HG02623 (cell line): ENCODE data around the gene RPA1.
"Not testable (repeated sequence)": the region's sequence is repeated elsewhere in the genome, so short reads cannot be mapped to it uniquely, and the experiment has no call there.

Source experiments
- ATAC-seq: cut with Tn5 transposase; IDR thresholded peaks from one replicate; pipeline ENCODE4 v1.9.1; 2021; ENCODE audit warnings: moderate library complexity; ENCODE audit not compliant: unreplicated experiment

The RPA1 gene

DNA sequence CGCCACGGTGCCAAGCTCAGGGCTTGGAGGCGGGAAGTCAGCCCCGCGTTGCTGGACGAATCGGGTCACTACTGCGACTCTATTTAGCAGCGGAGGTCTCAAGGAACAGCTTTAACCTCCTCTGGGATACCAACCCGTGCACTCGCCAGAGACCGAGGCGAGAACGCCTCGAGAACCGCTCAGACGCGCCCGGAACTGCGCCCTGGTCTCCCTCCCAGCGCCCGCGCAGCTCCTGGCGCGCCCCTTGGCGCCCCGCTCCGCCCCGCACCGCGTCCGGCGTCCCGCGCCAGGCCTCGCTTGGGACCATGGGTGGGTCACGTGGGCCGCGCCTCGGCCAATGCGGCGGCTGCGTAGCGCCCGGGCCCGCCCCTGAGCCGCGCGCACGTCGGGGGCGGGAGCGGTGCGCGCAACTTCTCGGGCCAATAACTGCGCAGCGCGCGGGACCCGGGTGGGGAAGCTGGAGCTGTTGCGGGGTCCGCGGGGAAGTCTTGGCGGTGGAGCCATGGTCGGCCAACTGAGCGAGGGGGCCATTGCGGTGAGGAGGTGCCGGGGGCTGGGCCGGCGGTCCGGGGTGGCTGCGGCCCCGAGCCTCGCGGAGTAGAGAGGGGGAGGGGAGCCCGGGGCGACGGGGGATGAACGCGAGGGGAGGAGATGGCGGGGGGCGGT is at the start of gene RPA1, which contains the start of gene SMYD4:
Gene RPA1 (plus strand): TSS at position 414 of the 666 bp plus-strand sequence. CDS start 89 bp downstream, at position 503.
Gene SMYD4 (minus strand): TSS at position 311 of the 666 bp plus-strand sequence. CDS start 1,908 bp downstream, outside the sequence.
- peak; percentile 81 for ATAC-seq

- ATAC-seq: no peak
Measured at GRCh38 chr17:1782171-1782567, 47.6 kb upstream of the RPA1 start.

DNA sequence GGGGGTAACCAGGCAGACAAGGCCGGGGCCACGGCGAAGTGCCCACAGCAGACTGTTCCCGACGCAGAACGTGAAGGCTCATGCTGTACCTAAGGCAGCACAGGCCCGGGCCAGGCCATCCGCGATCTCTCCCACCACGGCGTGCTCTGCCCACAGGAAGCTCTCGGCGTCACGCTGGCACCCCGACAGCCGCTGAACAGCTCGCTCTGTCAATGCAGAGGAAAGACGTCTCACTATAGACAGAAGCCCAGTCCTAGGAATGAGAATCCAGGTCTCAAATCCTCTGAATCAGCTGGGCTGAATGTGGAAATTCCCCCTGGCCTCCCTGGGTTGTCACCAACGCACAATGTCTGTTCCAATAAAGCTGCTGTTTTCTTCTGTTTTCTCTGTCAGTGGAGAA is 46.5 kb upstream of the RPA1 start:
- no peak for ATAC-seq

DNA sequence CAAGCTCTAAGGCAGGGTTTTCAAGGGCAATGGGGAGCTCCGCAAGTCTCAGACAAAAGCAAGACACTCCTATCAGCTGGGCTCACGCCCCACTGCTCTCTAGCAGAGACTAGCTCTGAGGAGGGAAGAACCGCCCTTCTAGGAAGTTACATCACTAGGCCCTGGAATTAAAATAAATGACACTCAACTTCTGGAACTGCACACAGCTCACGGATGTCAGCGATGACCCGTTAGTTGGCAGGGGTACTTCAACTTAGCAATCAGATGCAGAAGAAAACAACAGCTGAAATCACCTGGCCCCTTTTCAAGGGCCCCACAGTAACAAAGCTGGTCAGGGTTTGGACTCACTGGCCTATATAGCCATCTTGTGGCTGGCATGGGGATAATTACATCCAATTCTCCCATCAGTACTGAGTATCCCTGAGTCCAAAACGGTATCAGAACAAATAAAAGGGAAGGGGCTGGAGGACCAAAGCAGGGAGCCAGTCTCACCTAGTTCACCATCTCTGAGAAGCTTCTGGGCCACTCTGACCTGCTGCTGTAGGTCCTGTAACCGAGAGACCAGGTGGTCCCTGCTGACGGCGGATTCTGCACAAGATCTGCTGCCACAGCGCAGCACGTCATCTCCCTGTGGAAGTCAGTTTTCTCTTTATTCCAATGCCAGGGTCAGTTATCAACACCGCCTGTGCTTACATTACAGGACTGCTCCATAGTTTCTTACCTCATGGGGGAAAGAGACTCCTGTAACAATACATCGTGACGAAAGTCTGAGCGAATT is 45.8 kb upstream of the RPA1 start:
- no peak for ATAC-seq

DNA sequence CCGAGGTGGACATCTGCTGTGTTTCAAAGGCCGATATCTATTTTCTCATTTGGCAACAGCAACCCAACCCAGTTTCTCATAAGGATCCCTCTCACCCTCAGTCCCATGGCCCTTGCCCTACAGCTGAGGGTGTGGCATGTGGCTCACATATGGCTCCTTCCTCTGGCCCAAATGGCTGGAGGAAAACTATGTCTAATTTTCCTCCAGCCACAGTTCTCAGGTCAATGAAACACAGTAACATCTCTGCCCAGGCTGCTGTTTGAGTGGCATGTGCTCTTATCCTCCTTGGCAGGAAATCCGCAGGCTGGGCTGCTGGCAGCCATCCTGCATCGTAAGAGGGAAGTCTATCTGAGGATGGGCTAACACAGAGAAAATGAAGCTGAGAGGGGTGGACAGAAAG is 43.9 kb upstream of the RPA1 start:
- no peak for ATAC-seq

DNA sequence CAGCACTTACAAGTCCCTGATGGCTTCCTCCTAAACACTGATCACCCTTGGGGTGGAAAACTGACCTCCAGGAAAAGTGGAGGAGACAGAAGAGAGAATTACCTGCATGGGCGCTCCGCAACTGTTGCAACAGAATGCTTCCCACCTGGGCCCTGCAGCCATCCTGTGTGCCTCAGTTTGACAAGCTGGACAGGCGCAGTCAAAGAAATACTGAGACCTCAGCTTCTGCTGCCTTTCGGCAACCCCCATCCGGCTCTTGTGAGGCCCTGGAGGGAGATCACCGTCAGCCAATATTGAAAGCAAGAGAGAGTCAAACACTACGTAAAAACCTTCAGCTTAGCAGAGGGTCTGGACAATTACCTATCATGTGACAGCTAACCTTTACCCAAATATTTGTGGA is 43.1 kb upstream of the RPA1 start:
- no peak for ATAC-seq

GRCh38 chr17:1787301-1787902 is 42.4 kb upstream of the RPA1 start:
- ATAC-seq: no peak

- ATAC-seq: no peak
Measured at GRCh38 chr17:1789936-1790335, 39.9 kb upstream of the RPA1 start.

- no peak for ATAC-seq
Measured at GRCh38 chr17:1792495-1793446, 37.0 kb upstream of the RPA1 start.

- no peak for ATAC-seq
Measured at GRCh38 chr17:1793447-1793806, 36.4 kb upstream of the RPA1 start.

- no peak for ATAC-seq
Measured at GRCh38 chr17:1796800-1797199, 33.0 kb upstream of the RPA1 start.

DNA sequence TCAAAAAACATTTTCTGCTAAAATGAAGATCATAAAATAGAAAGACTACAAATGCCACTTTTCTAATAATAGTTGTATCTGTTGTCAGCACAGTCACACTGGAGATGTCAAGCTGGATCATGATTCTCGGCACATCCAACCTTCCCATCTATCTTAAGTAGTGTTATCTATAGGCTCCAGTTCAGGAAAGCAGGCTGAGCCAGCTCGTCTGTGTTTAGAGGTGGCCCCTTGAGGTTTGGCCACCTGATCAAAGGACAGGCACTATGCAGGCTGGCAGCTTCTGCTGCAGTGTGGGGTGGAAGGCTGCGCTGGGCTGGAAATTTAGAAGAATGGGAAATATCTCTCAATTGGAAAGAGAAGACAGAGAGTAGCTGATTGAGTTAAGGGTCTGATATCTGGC is 32.5 kb upstream of the RPA1 start:
- ATAC-seq: no peak

- ATAC-seq: not testable (repeated sequence)
Measured at GRCh38 chr17:1797846-1798245, 32.0 kb upstream of the RPA1 start.

- no peak for ATAC-seq
Measured at GRCh38 chr17:1800240-1800639, 29.6 kb upstream of the RPA1 start.

DNA sequence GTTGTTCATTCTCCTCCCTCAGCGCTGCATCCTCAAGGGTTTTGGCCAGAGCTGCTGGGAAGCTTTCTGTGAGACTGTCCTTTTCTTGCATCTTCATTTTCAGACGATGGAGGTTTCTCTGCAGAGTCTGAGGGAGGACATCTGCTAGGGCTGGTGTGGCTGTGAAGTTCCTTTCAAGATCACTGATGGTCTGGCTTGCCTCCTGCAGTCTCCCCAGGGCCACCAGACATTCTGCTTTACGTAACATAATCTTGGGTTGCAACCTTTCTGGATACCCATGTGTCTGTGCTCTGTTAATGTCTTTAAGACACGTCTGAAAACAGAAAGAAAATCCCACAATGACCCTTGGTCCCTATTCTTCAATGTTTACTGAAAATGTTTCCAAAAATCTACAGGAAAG is 29.1 kb upstream of the RPA1 start:
- ATAC-seq: no peak

GRCh38 chr17:1802429-1802828 is 27.4 kb upstream of the RPA1 start:
- ATAC-seq: no peak

- no peak for ATAC-seq
Measured at GRCh38 chr17:1803280-1803679, 26.5 kb upstream of the RPA1 start.

DNA sequence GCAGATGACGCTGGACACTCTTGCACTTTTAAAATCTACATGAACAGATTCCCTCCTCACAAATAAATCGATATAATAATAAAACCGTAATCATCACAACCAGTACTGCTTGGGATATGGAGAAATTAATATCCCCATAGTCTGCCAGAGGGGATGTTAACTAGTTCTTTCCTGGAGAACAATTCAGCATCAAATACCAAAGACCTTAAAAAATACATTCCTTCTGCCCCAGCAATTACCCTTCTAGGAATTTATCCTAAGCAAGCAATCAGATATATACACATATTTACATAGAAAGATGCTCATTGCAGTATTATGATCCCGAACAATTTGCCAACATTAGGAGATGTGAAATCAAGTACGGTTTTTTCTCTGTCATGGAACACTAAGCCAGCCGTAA is 21.9 kb upstream of the RPA1 start:
- ATAC-seq: no peak

GRCh38 chr17:1808644-1809043 is 21.2 kb upstream of the RPA1 start:
- ATAC-seq: no peak

DNA sequence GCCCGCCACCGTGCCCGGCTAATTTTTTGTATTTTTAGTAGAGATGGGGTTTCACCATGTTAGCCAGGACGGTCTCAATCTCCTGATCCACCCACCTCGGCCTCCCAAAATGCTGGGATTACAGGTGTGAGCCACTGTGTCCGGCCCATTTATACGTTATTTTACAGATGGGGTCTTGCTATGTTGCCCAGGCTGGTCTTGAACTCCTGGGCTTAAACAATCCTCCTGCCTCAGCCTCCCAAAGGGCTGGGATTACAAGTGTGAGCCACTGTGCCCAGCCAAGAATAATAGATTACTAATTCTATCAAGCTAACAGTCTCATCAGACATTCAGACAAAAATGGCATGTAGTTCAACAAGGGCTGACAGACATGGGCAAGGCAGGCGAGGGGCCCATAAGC is 20.0 kb upstream of the RPA1 start:
- not testable (repeated sequence) for ATAC-seq
